Stimulated activated CD8-positive, alpha-beta memory T cell treated with anti-CD3 and anti-CD28 coated beads, Interleukin-7, amount 100 ng/mL, for 24 hours (primary cell): ENCODE data around the gene TAGLN2.
"Not testable (repeated sequence)": the region's sequence is repeated elsewhere in the genome, so short reads cannot be mapped to it uniquely, and the experiment has no call there.

Experiments
- DNase-seq: peaks from one replicate; pipeline ENCODE4 v3.0.0-alpha.2; 2020; ENCODE audit warnings: low read depth

The TAGLN2 gene

DNA sequence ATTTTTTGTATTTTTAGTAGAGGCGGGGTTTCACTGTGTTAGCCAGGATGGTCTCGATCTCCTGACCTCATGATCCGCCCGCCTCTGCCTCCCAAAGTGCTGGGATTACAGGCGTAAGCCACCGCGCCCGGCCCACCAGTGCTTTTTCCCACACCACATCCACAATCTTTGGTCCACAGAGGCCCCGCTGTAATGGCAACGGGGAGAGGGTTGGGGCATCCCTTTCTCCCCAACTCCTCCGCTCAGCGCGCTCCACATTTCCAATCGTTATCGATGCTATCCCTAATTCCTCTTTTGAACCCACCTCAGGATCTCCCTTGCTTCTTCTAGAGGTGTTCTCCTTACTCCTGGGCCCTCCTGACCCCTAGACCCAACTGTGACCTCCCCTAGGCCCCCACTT is 25.7 kb downstream of the TAGLN2 start:
- not testable (repeated sequence) for DNase-seq

DNA sequence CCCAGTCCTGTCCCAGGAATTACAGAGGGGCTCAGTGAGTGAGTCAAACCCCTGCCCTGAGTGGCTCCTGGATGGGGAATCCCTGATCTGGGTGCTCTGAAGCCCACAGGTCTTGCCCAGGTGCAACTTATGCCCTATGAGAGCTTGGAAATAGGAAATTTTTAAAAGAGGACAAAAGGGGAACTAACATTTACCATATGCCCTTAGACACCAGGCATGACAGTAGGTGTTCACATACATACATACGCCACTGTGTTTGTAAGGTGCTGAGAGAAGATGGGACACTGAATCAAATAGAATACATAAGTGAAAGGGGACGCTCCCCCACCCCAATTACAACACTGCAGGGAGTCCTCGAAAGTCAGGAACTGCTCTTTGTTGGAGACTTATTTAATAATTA is 26.8 kb downstream of the TAGLN2 start:
- no peak for DNase-seq

DNA sequence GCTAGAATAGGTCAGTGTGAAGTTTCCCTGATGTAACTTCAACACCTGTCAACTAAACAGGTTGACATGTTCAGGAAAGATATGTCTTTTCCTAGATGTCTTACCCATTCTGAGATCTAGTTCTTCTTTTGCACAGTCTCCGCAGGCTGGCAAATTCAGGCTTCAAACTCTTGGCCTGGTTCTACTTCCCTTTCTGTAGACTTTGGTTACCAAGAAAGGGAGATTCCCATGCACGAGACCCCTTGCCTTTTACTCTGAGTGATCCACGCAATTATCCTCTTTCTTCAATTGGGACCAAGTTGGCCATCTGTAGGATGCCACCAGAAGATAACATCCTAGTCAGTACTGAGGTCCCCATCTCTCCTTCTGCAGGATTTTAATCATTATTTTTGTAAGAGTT is 27.3 kb downstream of the TAGLN2 start:
- no peak for DNase-seq

DNA sequence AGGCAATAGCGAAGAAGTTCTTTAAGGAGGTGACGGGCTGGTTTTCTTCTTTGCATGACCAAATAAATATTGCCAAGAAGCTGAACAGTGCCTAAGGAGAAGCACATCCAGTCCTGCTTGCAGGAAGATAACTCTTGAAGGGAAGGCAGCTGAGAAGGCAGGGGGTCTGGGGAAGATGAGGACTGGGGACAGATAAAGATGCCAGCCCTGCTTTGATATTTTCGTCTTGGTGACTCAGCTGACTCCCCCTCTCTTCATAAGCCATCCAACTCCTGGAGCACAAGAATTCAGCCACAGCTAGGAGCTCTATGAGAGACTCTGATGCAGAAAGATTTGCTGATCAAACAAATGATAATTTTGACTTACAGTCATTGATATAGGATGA is 28.8 kb downstream of the TAGLN2 start:
- no peak for DNase-seq

DNA sequence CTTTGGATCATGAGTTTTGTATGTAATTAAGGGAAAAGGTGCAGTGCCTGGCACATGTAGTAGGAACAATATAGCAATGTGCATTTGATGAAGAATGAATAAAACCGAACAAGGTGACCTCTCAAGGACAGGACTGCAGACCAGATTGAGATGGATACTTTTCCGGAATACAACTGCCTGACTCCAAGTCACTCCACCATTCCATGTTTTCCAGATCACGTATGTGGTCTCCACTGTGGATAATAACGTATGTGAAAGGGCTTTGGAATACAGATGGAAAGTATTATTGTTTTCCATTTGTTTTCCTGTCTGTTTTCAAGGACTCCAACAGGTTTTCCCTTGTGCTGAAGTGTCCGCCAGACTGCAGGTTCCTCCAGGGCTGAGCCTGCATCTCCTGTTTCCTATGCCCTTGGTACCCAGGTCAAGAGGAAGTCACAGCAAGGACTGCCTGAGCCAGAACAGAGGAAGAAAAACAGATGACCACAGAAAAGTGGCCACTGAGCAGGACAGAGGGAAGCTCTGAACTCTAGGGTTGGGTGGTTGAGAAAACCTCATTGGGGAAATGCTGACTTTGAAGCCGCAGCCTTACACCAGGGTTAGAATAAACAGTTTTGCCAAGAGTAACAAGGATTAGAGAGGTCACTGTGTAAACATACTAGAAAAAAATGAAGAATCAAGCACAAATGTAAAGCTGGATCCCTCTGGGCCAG is 29.3 kb downstream of the TAGLN2 start:
- no peak for DNase-seq

DNA sequence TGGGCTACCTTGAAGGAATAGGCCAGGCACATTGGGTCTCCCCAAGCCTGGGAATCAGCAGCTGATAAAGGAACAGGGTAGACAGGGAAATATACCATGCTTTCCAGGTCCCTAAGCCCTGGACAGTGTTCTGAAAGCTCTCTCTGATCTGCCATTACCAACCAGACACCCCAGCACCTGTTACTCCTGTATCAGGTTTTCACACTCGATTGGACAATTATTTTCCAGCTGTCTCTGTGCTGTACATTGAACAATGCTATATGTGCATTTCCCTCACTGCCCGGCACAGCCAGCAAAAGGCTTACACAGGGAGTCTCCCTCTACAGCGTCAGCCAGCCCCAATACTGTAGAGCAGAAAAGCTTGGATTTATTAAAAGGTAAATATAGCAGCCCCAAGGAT is 30.0 kb downstream of the TAGLN2 start:
- no peak for DNase-seq

DNA sequence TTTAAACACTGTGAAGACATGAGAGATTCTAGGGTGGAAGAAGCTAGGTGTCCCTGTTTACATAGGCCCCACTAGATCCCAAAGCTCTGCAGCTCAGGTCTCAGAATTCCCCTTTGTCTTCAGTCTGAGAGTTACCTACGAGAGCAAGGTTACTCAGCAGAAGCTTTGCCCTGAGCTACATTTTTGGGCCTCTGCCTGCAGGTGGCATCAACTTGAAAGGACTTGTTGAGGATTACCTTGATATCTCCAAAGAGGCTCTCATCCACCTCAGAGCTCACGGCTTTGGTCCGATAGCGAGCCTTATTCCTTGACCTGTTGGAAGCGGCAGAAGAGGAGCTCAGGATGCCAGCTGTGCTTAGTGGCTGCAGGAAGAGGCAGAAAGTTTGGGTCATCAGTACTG is 32.4 kb downstream of the TAGLN2 start:
- DNase-seq, result no peak

DNA sequence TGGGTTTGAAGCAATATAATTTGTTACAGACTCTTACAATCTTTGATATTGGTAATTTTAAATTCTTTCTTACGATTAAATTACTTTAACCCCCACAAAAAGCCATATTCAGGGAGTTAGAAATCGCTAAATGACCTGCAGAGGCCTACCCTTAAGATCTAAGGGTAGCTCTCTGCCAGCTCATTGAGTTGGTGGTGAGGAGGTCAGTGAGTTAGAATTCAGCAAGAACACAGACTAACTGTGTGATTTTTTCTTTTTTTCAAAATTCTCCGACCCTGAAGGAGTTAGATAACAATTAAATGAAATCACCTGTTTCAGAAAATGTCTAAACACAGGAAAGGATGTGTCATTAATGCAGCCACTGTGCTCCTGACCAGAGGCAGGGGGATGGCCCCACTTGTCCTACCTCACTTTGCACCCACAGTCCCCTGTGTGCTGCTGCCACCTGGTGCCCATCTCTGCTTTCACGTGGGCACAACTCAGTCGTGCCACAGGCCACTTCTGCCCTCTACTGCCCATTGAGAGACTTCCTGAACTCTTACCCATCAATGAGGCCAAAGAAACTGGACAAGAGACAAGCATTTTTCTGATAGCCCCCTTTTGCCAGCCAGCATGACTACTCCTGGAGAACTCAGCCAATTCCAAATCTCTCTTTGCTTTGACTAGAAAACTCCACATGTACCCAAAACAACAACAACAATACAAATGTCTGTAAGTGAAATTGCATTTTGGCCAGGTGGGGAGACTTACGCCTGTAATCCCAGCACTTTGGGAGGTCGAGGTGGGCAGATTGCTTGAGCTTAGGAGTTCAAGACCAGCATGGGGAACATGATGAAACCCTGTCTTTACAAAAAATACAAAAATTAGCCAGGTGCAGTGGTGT is 33.8 kb downstream of the TAGLN2 start:
- DNase-seq, result peak; percentile 55

DNA sequence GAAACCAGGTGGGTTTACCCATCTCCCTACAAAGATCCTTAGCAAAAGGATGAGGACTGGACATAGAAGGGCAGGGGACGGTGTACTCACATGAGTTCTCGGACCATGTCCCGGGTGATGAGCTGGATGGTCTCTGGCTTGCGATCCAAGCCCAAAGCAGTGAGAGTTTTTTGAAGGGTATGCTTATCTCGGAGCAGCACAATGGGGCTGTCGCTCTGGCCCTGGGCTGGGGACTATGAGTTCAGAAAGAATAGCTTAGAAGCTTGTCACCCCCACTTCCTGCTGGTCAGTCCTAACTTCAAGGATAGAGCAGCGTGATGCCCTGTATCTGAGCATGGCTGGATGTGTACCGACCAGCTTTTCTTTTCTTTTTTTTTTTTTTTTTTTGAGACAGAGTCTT is 34.9 kb downstream of the TAGLN2 start:
- no peak for DNase-seq

DNA sequence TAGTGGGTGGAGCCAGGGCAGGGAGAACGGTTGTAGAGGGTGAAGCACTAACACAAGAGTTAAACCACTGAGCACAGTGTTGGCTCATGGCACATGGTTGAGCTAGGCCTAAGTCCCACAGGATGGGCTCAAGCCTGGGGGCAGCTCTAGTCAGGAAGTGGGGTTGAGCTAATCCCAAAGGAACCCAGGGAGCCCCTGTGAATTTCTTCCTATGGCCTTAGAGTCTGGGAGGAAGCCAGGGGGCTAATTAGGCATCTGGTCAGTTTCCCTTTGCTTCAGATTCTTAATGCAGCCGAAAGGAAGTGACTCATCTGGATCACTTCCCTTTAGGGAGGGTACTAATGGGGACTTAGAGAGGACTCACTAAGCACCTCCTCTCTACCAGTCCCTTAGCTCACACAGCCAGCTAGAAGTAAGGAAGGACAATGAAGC is 35.5 kb downstream of the TAGLN2 start:
- no peak for DNase-seq

DNA sequence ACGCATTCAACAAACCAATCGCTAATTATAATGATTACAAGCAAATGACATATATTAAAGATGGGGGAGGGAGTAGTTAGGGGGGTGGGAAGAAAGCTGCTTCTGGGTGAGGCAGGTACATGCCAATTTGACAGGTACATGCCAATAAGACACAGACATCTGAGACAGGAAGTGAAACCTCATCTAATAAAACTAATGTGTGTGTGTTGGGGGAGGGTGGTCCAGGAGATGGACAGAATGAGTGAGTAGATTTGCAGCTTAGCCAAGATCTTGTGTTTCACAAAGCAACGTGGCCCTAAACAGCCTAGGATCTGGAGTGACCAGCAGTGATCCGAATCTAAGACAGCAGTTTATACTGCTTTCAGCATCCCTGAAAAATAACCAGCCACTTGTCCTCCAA is 36.1 kb downstream of the TAGLN2 start:
- no peak for DNase-seq

DNA sequence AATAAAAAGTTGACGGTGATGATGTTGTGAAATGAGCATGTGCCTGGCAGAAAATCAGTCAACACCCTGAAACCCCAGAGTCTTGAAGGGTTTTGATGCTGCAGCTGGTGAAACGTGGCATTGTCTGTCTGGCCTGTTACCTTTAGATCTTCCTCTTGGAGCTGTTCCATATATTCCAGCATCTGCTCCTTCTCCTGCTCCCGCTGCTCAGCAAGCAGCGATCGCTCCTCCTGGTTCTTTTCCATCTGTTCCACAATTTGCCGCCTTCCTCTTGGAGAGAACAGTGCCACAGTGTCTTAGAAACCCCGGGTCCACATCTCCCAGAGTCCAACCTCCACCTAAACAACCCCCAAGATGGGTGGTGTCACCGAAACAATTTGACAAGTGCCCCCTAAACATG is 41.0 kb downstream of the TAGLN2 start:
- no peak for DNase-seq

DNA sequence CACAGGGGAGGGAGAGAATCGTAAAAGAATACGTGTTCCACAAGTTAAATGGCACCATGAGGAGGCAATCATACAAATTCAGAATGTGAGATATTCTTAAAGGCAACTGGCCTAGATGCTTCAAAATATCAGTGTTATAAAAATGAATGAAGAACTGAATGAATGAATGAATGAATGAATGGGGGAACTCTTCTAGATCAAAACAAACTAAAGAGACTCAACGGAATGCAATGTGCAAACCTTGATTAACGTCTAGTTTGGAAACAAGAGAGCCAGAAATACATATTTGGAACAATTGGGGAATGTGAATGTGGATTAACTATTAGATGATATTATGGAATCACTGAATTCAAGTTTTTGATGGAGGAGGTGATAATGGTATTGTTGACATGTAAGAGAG is 42.2 kb downstream of the TAGLN2 start:
- DNase-seq, result no peak

DNA sequence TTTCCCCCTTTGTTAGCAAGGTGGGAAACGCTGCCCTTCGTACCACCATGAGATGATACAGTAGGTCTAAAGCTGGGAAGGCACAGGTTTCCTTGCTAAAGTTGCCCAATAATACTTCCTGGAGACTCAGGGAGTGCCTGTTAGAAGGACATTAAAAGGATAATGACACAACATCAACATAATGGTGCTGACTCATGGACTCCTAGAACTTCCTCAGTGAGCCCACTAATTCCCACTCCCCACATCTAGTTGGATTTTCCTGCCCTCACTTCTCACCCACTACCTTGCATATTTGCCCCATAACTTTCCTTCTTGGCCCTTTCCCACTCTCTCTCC is 42.8 kb downstream of the TAGLN2 start:
- DNase-seq, result no peak

DNA sequence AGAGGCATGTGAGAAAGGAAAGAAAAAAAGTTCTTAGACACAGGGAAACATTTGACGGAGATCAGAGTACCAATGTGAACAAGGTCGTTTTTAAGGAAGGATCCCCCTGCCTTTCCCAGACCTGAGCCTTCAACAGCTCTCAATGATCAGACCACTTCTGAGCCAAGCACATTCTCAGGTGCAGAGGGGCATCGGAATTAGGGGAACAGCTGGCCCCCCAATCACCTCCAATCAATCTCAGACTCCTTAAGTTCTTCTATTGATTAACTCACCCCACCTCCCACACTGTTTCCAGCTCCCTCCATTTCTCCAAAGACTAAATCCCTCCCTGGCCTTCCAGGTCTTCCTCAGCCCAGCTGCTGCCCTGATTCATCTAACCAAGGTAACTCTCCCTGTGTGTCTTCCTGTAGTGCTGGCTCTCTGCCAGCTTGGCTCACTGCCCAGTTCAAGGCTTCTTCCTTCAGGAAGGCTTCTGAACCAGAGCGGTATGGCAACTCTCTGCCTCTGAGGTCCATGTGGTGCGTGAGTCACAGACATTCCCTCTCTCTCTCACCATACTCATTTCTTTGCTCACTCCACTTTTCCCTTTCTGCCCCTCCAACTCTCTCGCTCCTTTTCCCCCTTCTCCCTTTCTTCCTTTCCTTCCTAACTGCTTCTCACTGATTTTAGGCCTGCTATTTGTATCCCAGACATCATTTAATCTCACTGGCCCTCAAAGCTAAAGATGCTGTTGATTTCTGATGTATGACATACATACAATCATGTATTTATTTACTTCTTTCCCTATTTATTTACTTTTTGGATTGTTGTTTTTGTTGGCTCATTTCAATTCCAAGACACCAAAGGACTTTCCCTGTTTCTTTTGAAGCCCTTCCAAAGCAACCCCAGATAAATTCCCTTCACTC is 43.4 kb downstream of the TAGLN2 start:
- DNase-seq, result no peak

DNA sequence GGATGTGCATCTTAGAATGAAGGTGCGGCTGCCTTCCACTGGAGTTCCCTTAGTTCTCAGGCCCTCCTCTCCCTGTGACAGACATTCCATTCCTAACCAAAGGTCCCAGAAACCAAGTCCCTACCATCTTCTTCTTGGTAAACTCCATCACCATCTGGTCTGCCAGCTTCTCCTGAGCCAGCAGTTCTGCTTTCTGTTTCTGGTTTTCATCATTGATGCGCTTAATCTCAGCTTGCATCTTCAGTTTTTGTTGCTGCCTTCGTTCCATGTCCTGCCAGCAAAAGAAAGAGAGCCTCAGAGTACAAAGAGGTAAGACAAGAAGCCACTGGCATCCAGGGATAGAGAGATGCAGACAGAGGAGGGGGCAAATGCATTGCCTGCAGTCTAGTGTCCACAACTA is 44.9 kb downstream of the TAGLN2 start:
- no peak for DNase-seq

DNA sequence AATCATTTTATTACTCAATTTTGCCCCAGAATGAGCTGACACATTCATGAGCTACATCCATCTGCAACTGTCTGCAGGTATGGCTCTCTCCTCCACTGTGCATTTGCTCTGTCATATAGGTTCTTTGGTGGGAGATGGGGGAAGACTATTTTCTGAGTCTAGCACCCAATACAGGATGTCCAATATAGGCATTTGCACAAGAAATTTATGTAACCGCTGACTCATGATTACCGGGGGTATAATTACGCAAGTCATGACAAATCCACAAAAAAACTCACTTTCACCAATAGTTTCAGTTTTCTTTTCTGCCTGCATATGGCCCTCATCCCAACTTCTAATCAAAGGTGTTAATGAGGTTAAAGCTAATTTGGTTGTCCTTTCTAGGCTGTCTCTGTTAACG is 45.3 kb downstream of the TAGLN2 start:
- no peak for DNase-seq

DNA sequence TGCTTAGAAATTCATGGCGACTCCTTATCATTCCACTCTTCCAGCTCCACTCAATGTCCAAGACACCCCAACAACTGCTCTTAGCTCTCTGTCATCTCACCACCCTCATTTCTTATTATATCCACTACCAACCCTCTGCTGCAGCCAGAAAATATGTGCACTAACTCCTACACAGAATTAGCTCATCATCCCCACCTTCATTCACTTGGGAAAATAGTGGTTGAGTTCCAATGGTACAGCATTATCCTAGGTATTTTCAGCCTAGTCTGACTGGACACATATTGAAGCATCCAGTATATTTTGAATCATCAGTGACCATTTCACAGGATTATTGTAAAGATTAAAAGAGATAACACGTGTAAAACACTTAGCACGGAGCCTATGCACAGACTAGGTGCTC is 46.2 kb downstream of the TAGLN2 start:
- no peak for DNase-seq

DNA sequence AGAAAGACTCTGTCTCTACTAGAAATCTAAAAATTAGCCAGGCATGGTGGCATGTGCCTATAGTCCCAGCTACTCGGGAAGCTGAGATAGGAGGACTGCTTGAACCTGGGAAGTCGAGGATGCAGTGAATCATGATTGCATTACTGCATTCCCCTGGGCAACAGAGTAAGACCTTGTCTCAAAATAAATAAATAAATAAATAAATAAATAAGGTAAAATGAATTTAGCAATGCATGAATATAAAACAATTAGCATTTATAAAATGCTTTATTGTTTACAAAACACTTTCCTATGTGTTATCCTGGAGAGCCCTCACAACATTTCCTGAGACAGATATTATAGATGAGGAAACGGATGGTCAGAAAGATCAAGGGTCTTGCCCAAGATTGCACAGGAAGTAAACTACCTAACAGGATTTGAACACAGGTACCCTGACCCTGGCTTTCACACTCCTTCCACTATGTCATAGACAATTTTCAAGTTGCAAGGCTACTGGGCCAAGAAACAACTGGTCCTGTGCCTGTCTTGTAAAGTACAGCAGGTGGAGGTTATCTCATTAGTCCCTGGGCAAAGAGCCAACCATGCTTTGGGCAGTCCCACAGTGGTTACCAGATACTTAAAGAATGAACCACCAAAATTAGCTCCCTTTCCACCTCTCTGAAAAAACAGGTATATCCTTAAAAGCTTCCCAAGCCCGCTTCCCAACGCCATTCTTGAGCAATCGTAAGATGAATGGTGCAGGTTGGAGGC is 47.4 kb downstream of the TAGLN2 start:
- no peak for DNase-seq

DNA sequence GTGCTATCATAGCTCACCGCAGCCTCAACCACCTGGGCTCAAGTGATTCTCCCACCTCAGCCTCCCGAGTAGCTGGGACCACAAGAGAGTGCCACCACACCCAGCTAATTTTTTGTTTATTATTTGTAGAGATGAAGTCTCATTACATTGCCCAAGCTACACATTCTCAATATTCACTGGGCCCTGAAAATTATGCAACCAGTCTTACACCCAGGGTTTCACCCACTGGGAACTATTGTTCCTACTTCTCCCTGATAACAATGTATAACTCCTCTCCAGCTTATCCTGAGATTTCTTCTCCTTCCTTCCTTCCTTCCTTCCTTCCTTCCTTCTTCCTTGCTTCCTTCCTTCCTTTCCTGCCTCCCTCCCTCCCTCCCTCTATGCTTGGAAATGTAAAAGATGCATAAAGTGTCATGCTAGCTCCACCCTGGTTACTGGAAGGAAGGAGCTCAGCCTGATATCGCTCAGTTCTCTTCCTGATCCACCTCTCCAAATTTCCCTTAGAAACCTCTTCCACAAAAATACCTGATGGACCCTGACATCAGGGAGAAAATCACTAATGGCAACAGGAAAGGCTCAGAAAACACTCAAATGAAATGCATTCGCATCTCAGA is 51.7 kb downstream of the TAGLN2 start:
- no peak for DNase-seq

DNA sequence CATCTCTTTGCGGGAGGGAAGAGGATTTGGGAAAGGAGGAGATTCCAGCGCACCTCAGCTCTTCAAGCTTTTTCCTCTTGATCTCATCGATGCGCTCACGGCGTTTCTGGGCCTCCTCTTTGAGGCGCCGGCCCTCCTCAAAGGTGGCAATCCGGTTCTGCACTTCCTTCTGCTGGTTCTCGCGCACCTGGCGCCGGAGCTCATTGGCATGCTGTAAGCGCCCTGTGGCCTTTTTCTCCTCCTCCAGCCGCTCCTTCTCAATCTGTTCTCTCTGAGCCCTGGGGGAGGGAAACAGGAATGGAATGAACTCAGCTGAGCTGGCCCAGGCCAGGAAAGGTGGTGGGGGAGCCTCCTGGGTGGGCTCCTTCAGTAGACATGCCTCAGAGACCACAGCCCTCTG is 52.4 kb downstream of the TAGLN2 start:
- no peak for DNase-seq

DNA sequence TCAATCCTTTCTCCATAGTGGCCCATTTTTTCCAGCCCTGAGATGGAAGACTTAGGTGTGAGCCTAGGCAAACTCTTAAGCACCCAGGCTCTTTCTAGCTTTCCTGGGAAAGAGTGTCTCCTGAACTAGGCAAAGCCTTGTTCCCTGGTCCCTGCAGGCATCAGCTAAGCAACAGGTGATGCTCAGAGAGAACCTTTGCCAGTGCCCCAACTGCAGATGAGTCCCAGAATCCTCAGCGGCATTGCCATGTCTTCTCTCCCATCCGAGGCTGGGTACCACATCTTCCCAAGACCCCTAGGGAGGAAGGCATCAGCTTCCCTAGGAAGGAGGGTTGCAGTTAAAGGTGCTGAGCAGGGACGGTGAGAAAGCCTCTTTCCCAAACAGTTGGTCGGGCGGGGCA is 54.6 kb downstream of the TAGLN2 start:
- DNase-seq, result no peak
